Endothelial cell of umbilical vein (primary cell): ENCODE data around the gene SMOC2.

Source experiments
- CTCF ChIP-seq, 2 donors: IDR thresholded peaks; 1 replicate in 1 of 2; 2 replicates in 1 of 2; pipeline ENCODE4 v1.5.1; 2011; ENCODE audit warnings: low read length in 2 of 2, mild to moderate bottlenecking in 2 of 2, moderate library complexity in 2 of 2, control low read depth in 1 of 2, inconsistent platforms in 1 of 2, low read depth in 1 of 2; ENCODE audit not compliant: insufficient read depth in 1 of 2; ENCODE audit errors: extremely low read depth in 1 of 2
- EZH2 ChIP-seq: IDR thresholded peaks from 2 replicates; pipeline ENCODE4 v1.6.1; 2012; ENCODE audit warnings: borderline replicate concordance, low read depth, mild to moderate bottlenecking, moderate library complexity, low read length, inconsistent platforms; ENCODE audit not compliant: severe bottlenecking
- GATA2 ChIP-seq: IDR thresholded peaks from 2 replicates; pipeline ENCODE4 v1.7.0; 2011; ENCODE audit warnings: low read depth, mild to moderate bottlenecking, moderate library complexity, mixed read lengths, low read length; ENCODE audit not compliant: insufficient read length, insufficient read depth
- JUN ChIP-seq: IDR thresholded peaks from 2 replicates; pipeline ENCODE4 v1.6.1; 2011; ENCODE audit warnings: borderline replicate concordance, low read depth; ENCODE audit not compliant: insufficient read length, insufficient read depth
- MAX ChIP-seq: IDR thresholded peaks from 2 replicates; pipeline ENCODE4 v1.6.1; 2011; ENCODE audit not compliant: insufficient read depth, insufficient read length
- POLR2A ChIP-seq: IDR thresholded peaks from 2 replicates; pipeline ENCODE4 v1.6.1; 2012; ENCODE audit warnings: low read depth, mild to moderate bottlenecking, control low read depth, low read length
- POLR2AphosphoS5 ChIP-seq: IDR thresholded peaks from 2 replicates; pipeline ENCODE4 v1.6.1; 2012; ENCODE audit warnings: low read depth, mild to moderate bottlenecking, control low read depth, low read length, moderate library complexity; ENCODE audit not compliant: insufficient read depth

GRCh38 chr6:168692193-168692914 is 251.4 kb downstream of the SMOC2 start:
- TF ChIP-seq CTCF (IDR thresholded peaks at IDR 0.05; ENCODE audit: extremely low read depth in 1 of 2, insufficient read depth in 1 of 2, low read depth in 1 of 2, low read length in 2 of 2) = no peak
- no peak for TF ChIP-seq EZH2
- TF ChIP-seq POLR2AphosphoS5 = no peak
- no peak for TF ChIP-seq POLR2A
- no peak for TF ChIP-seq MAX
- TF ChIP-seq JUN = no peak
- TF ChIP-seq GATA2 = no peak
